SU-DHL-6 (cell line): Measurements from ENCODE around the gene LY6G6D.

Source experiments
- H2AFZ ChIP-seq: fragments of 200-600 bp; sonication (generic); 2 replicates; pipeline ENCODE4 v1.6.1; 2014; ENCODE audit warnings: low read depth, mild to moderate bottlenecking, moderate library complexity, mixed read lengths, antibody characterized with exemption, low read length; ENCODE audit not compliant: severe bottlenecking
- H3F3A ChIP-seq: fragments of 200-600 bp; shearing (Covaris generic); 2 replicates; pipeline ENCODE4 v1.6.0; 2016; ENCODE audit warnings: antibody characterized with exemption, mild to moderate bottlenecking; ENCODE audit not compliant: insufficient read depth
- H3K27ac ChIP-seq: fragments of 200-600 bp; sonication (generic); 2 replicates; pipeline ENCODE4 v1.5.1; 2016; ENCODE audit warnings: low read depth, mild to moderate bottlenecking, low read length, moderate library complexity, mixed read lengths
- H3K27me3 ChIP-seq: fragments of 200-600 bp; sonication (generic), shearing (Covaris generic); 2 replicates; pipeline ENCODE4 v1.6.0; 2014; ENCODE audit warnings: mild to moderate bottlenecking, low read length
- H3K36me3 ChIP-seq: fragments of 200-600 bp; sonication (generic); 2 replicates; pipeline ENCODE4 v1.6.1; 2014; ENCODE audit warnings: mild to moderate bottlenecking, low read length, mixed read lengths
- H3K4me2 ChIP-seq: fragments of 300-600, 200-600 bp; shearing (Covaris generic), sonication (generic); 2 replicates; pipeline ENCODE4 v1.6.0; 2014; ENCODE audit warnings: low read length, low read depth, mild to moderate bottlenecking; ENCODE audit not compliant: poor library complexity, severe bottlenecking
- H3K4me3 ChIP-seq: fragments of 200-600 bp; sonication (generic); 2 replicates; pipeline ENCODE4 v1.5.1; 2014; ENCODE audit warnings: antibody characterized with exemption, low read length, mild to moderate bottlenecking, mixed read lengths; ENCODE audit not compliant: insufficient read depth, poor library complexity, severe bottlenecking
- H3K79me2 ChIP-seq: fragments of 200-600 bp; sonication (generic); 2 replicates; pipeline ENCODE4 v1.6.1; 2014; ENCODE audit warnings: mild to moderate bottlenecking, low read length, moderate library complexity; ENCODE audit not compliant: insufficient read depth
- H3K9ac ChIP-seq: fragments of 200-600 bp; sonication (generic); 2 replicates; pipeline ENCODE4 v1.7.0; 2014; ENCODE audit warnings: mild to moderate bottlenecking, low read length
- H3K9me2 ChIP-seq: fragments of 200-600 bp; sonication (generic); replicated peaks from 2 replicates; pipeline ENCODE4 v1.6.1; 2014; ENCODE audit warnings: low read length; ENCODE audit not compliant: insufficient read depth
- H3K9me3 ChIP-seq: fragments of 200-600 bp; sonication (generic); 2 replicates; pipeline ENCODE4 v1.6.1; 2014; ENCODE audit warnings: low read length, mixed read lengths; ENCODE audit not compliant: insufficient read depth
- H4K20me1 ChIP-seq: fragments of 200-600 bp; sonication (generic); 2 replicates; pipeline ENCODE4 v1.6.1; 2014; ENCODE audit warnings: low read depth, mild to moderate bottlenecking, antibody characterized with exemption, low read length, moderate library complexity, mixed read lengths
- EZH2phosphoT487 ChIP-seq: fragments of 200-600 bp; sonication (generic), shearing (Covaris generic); conservative IDR thresholded peaks from 2 replicates; pipeline ENCODE4 v1.6.1; 2018; ENCODE audit warnings: mild to moderate bottlenecking, antibody characterized with exemption, low read length, moderate library complexity, mixed read lengths
- TF ChIP-seq, protein P1 (sequence below): fragments of 200-600 bp; sonication (generic); IDR thresholded peaks from one replicate; pipeline ENCODE4 v1.5.1; 2017; ENCODE audit warnings: antibody characterized with exemption, mild to moderate bottlenecking, low read length, moderate library complexity; ENCODE audit not compliant: insufficient read depth, poor library complexity, severe bottlenecking

The LY6G6D gene

DNA sequence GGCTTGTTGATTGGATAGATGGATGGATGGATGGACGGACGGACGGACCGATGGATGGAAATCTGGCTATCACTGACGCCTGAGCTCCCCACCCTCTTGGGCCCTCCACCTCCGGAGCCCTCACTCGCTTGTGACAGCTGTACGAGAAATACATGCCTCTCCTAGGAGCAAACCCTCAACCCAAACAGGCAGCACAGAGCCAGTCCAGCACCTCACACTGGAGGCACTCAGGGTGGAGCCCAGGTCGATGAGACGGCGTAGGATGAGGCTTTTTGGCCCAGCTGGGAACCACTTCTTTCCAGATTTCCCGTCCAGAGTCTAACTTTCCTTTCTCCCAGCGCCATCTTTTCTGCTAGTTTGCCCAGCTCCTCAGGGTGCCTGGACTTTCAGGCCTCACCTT, 31.6 kb upstream of the LY6G6D start:
- Histone ChIP-seq H3K27ac (no peak overlapping the region), H3K4me3 (no peak overlapping the region), H3K9ac (no peak overlapping the region), H3K9me2 (no peaks in the 10 kb centered on the region), H4K20me1 (no peaks in the 10 kb centered on the region), H2AFZ (no peak overlapping the region), H3F3A (no peaks in the 10 kb centered on the region), H3K79me2 (no peaks in the 10 kb centered on the region), H3K36me3 (no peaks in the 10 kb centered on the region), H3K4me2 (no peak overlapping the region), H3K27me3 (no peaks in the 10 kb centered on the region), H3K9me3 (no peaks in the 10 kb centered on the region)
- TF ChIP-seq EZH2phosphoT487 = no peak
- TF ChIP-seq, protein P1, sequence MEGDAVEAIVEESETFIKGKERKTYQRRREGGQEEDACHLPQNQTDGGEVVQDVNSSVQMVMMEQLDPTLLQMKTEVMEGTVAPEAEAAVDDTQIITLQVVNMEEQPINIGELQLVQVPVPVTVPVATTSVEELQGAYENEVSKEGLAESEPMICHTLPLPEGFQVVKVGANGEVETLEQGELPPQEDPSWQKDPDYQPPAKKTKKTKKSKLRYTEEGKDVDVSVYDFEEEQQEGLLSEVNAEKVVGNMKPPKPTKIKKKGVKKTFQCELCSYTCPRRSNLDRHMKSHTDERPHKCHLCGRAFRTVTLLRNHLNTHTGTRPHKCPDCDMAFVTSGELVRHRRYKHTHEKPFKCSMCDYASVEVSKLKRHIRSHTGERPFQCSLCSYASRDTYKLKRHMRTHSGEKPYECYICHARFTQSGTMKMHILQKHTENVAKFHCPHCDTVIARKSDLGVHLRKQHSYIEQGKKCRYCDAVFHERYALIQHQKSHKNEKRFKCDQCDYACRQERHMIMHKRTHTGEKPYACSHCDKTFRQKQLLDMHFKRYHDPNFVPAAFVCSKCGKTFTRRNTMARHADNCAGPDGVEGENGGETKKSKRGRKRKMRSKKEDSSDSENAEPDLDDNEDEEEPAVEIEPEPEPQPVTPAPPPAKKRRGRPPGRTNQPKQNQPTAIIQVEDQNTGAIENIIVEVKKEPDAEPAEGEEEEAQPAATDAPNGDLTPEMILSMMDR = no peak

DNA sequence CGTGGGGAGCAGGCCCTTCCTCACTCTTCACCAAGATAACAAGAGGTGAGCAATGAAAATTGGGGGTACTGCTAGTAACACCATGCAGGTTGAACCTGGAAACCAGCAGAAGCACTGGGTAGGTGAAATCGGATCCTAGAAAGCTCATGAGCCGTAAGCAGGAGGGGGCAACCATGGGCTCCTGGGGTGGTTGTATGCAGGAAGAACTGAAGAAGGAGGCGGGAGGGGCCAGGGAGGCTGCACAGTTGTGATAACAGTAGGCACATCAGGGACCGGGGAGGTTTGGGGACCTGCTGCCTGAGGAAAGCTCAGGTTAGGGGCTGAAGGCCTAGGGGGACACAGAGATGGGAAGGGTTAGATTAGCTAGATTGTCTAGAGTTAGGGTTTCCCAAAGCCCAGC, 28.7 kb upstream of the LY6G6D start:
- no peak overlapping the region for H3K4me2 ChIP-seq
- H3F3A ChIP-seq = no peaks in the 10 kb centered on the region
- H3K36me3 ChIP-seq = no peaks in the 10 kb centered on the region
- H3K9me3 ChIP-seq = no peaks in the 10 kb centered on the region
- no peaks in the 10 kb centered on the region for H3K27me3 ChIP-seq
- TF ChIP-seq, protein P1 = no peak
- TF ChIP-seq EZH2phosphoT487 = no peak
- no peaks in the 10 kb centered on the region for H3K9me2 ChIP-seq
- H3K27ac ChIP-seq = no peak overlapping the region
- H3K9ac ChIP-seq = no peak overlapping the region
- no peaks in the 10 kb centered on the region for H3K79me2 ChIP-seq
- H2AFZ ChIP-seq = no peak overlapping the region
- H4K20me1 ChIP-seq = no peaks in the 10 kb centered on the region
- H3K4me3 ChIP-seq = no peak overlapping the region

- H3K4me3 ChIP-seq = no peak overlapping the region
- H3K36me3 ChIP-seq = no peaks in the 10 kb centered on the region
- H3K9me2 ChIP-seq = no peaks in the 10 kb centered on the region
- no peaks in the 10 kb centered on the region for H4K20me1 ChIP-seq
- H3K27ac ChIP-seq = no peak overlapping the region
- TF ChIP-seq, protein P1 = no peak
- no peak for TF ChIP-seq EZH2phosphoT487
- no peak overlapping the region for H3K9ac ChIP-seq
- no peak overlapping the region for H3K4me2 ChIP-seq
- H3K27me3 ChIP-seq = no peaks in the 10 kb centered on the region
- no peak overlapping the region for H2AFZ ChIP-seq
- H3F3A ChIP-seq = no peaks in the 10 kb centered on the region
- no peaks in the 10 kb centered on the region for H3K79me2 ChIP-seq
- H3K9me3 ChIP-seq = no peaks in the 10 kb centered on the region
Observed at GRCh38 chr6:31687321-31687720, 27.8 kb upstream of the LY6G6D start.
